DND-41 (cell line): ENCODE data around the gene OR2A25.

Experiments
- ATAC-seq: fragments of 200-7000 bp; cut with Tn5 transposase; 3 replicates; pipeline ENCODE4 v1.9.1; 2021; ENCODE audit warnings: low read depth; ENCODE audit not compliant: insufficient read depth
- DNase-seq: peaks from one replicate; pipeline ENCODE4 v3.0.0-alpha.2; 2020
- H2AFZ ChIP-seq: 2 replicates; pipeline ENCODE4 v1.6.0; 2012; ENCODE audit warnings: low read depth, low read length
- H3K27ac ChIP-seq: 2 replicates; pipeline ENCODE4 v1.5.1; 2012; ENCODE audit warnings: low read length, inconsistent platforms
- H3K27me3 ChIP-seq: fragments of 200-600 bp; sonication (generic); 2 replicates; pipeline ENCODE4 v1.6.0; 2012; ENCODE audit warnings: low read length, mild to moderate bottlenecking, inconsistent platforms; ENCODE audit not compliant: insufficient read depth, poor library complexity
- H3K36me3 ChIP-seq: 2 replicates; pipeline ENCODE4 v1.5.1; 2012; ENCODE audit warnings: low read length, inconsistent platforms; ENCODE audit not compliant: insufficient read depth
- H3K4me1 ChIP-seq: 2 replicates; pipeline ENCODE4 v1.5.1; 2012; ENCODE audit warnings: mild to moderate bottlenecking, low read length; ENCODE audit not compliant: insufficient read depth
- H3K4me2 ChIP-seq: 2 replicates; pipeline ENCODE4 v1.6.0; 2012; ENCODE audit warnings: mild to moderate bottlenecking, moderate library complexity, low read length, inconsistent platforms; ENCODE audit not compliant: insufficient read depth
- H3K4me3 ChIP-seq, 2 experiments: fragments of 200-600 bp in 1 of 2; shearing (Covaris generic) in 1 of 2; 2 replicates each; pipeline ENCODE4 v1.5.1; 2012 to 2016; ENCODE audit warnings: inconsistent platforms in 2 of 2, low read length in 2 of 2, mild to moderate bottlenecking in 2 of 2, low read depth in 1 of 2, moderate library complexity in 1 of 2
- H3K79me2 ChIP-seq: 2 replicates; pipeline ENCODE4 v1.6.0; 2012; ENCODE audit warnings: low read length, inconsistent platforms; ENCODE audit not compliant: insufficient read depth
- H3K9ac ChIP-seq: 2 replicates; pipeline ENCODE4 v1.6.0; 2012; ENCODE audit warnings: low read depth, mild to moderate bottlenecking, inconsistent platforms, low read length, moderate library complexity
- H3K9me3 ChIP-seq: 2 replicates; pipeline ENCODE4 v1.5.1; 2012; ENCODE audit warnings: low read length, moderate library complexity, mild to moderate bottlenecking, inconsistent platforms; ENCODE audit not compliant: insufficient read depth, severe bottlenecking
- H4K20me1 ChIP-seq: 2 replicates; pipeline ENCODE4 v1.6.0; 2012; ENCODE audit warnings: low read length; ENCODE audit not compliant: insufficient read depth
- CTCF ChIP-seq: IDR thresholded peaks from 2 replicates; pipeline ENCODE4 v1.5.1; 2012; ENCODE audit warnings: borderline replicate concordance, low read length, moderate library complexity, mild to moderate bottlenecking; ENCODE audit not compliant: poor library complexity, severe bottlenecking; ENCODE audit errors: extremely low read depth
- EZH2 ChIP-seq: IDR thresholded peaks from 3 replicates; pipeline ENCODE4 v1.6.1; 2012; ENCODE audit warnings: borderline replicate concordance, low read depth, mild to moderate bottlenecking, moderate library complexity, low read length, inconsistent platforms; ENCODE audit not compliant: severe bottlenecking

OR2A25 gene

GRCh38 chr7:144032985-144033709 lies 36.5 kb upstream of the OR2A25 start:
- Histone ChIP-seq H3K9ac (no peak overlapping the region), H2AFZ (no peak overlapping the region), H3K36me3 (no peaks in the 10 kb centered on the region), H3K27me3 (no peaks in the 10 kb centered on the region), H3K4me2 (no peak overlapping the region), H3K27ac (no peak overlapping the region), H4K20me1 (no peaks in the 10 kb centered on the region), H3K9me3 (no peaks in the 10 kb centered on the region), H3K79me2 (no peaks in the 10 kb centered on the region), H3K4me3 (no peak overlapping the region), H3K4me1 (no peaks in the 10 kb centered on the region)
- TF ChIP-seq EZH2 (no peak), CTCF (no peak)
- no peak for ATAC-seq
- no peak for DNase-seq

- H3K36me3 ChIP-seq, result no peaks in the 10 kb centered on the region
- no peak for ATAC-seq
- H3K9me3 ChIP-seq, result no peaks in the 10 kb centered on the region
- no peaks in the 10 kb centered on the region for H3K27me3 ChIP-seq
- no peak for DNase-seq
- H3K9ac ChIP-seq, result no peak overlapping the region
- H2AFZ ChIP-seq, result no peak overlapping the region
- no peaks in the 10 kb centered on the region for H3K4me1 ChIP-seq
- no peak for TF ChIP-seq CTCF
- no peak for TF ChIP-seq EZH2
- no peaks in the 10 kb centered on the region for H3K79me2 ChIP-seq
- no peak overlapping the region for H3K27ac ChIP-seq
- no peak overlapping the region for H3K4me3 ChIP-seq
- no peak overlapping the region for H3K4me2 ChIP-seq
- no peaks in the 10 kb centered on the region for H4K20me1 ChIP-seq
These were observed 34.2 kb upstream of the OR2A25 start for GRCh38 chr7:144035385-144035784.

DNA sequence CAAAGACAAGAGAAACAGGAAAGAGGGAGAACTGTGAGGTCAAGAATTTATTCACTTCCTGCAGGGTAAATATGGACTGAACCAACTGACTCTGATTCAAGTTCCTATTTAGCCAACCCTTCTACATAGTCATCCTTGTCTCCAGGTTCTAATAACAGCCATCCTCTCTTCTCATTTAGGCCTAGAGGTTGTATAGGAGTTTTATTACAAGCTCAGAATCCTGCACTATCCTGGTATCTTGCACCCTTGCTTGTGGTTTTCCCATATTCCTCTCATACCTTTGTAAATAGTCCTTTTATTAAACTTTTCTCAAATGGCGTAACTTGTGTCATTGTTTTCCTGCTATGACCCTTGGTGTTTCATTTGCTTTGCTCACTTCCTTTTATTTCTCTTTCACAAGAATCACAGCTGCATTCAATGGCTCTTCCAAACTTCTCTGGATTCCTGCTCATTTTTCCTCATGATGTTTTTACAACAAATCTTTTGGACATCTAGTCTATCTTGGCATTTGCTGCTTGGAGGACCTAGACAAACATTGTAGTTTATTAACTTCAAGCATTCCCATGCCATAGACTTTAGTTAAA lies 33.2 kb upstream of the OR2A25 start:
- H3K36me3 ChIP-seq, result no peaks in the 10 kb centered on the region
- H3K27ac ChIP-seq, result no peak overlapping the region
- no peak overlapping the region for H3K4me2 ChIP-seq
- H4K20me1 ChIP-seq, result no peaks in the 10 kb centered on the region
- H3K4me3 ChIP-seq, result no peak overlapping the region
- H3K9ac ChIP-seq, result no peak overlapping the region
- H3K9me3 ChIP-seq, result no peaks in the 10 kb centered on the region
- DNase-seq (no peak), ATAC-seq (no peak)
- TF ChIP-seq CTCF, result no peak
- TF ChIP-seq EZH2, result no peak
- no peaks in the 10 kb centered on the region for H3K79me2 ChIP-seq
- H3K4me1 ChIP-seq, result no peaks in the 10 kb centered on the region
- H3K27me3 ChIP-seq, result no peaks in the 10 kb centered on the region
- H2AFZ ChIP-seq, result no peak overlapping the region
